GM12891 (cell line): Measurements from ENCODE around the gene ALG1.

ENCODE experiments used
- POLR2A ChIP-seq: IDR thresholded peaks from 2 replicates; pipeline ENCODE4 v1.6.1; 2011; ENCODE audit warnings: low read depth, low read length, control low read depth
- POLR2AphosphoS5 ChIP-seq: IDR thresholded peaks from 2 replicates; pipeline ENCODE4 v1.6.1; 2011; ENCODE audit warnings: low read depth, low read length, control low read depth
- POU2F2 ChIP-seq: IDR thresholded peaks from 2 replicates; pipeline ENCODE4 v1.6.1; 2011; ENCODE audit warnings: low read depth, mild to moderate bottlenecking, control low read depth, low read length, moderate library complexity
- SPI1 ChIP-seq: IDR thresholded peaks from 2 replicates; pipeline ENCODE4 v1.6.1; 2011; ENCODE audit warnings: low read depth, low read length, control low read depth
- TAF1 ChIP-seq: IDR thresholded peaks from 2 replicates; pipeline ENCODE4 v1.6.1; 2011; ENCODE audit warnings: low read depth, low read length, control low read depth

DNA sequence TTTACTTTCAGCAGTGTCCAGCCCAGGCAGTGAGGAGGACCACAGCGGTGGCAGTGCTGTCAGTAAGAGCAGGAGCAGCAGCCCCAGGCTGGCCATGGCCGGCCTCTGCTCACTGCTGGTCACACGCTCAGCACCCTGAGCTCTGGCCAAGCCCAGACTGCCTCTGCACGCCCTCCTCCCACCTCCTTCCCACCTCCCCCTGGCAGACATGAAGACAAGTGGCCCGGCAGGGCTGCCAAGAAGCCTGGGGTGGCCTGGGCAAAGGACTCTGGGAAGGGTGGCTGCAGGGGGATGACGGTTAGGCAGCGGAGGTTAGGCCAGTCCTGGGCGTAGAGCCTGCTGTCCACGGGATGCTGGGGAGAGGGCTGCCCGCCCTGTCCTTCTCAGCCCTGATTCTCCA, 5.8 kb upstream of the ALG1 start, which contains the start of gene C16orf89:
- TF ChIP-seq POLR2A (no peak), POLR2AphosphoS5 (no peak), TAF1 (no peak), SPI1 (no peak), POU2F2 (no peak)
